ENCODE results near the gene ASIC2. TPM values are rescaled to one million over a fixed set of nuclear protein-coding genes. Genes with fewer than 3 reads are reported as not detected.

ASIC2 gene
- total RNA-seq, 2 experiments from 2014 or later: not detected

DNA sequence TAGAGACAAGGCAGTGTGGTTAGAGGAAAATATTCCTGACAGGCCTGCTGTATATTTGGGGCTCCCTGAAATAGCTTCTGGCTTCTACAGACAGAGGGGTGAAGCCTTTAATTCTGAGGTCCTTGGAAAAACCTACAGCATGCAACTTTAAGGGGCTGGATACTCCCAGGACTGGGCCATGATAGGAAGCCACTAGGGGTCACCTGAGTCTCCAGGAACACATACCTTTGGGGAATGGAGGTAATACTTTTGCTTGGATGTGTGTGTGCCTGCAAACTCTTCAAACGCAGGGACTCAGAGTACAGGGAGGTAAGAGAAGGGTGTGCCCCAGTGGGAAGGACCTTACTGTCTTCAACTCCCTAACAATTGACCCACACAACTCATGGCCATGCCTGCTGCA is 4.1 kb downstream of the ASIC2 start:
- H3K27ac Mint-ChIP-seq: no peak overlapping the region
- H3K4me3 Mint-ChIP-seq: no peak overlapping the region
- H3K4me3 ChIP-seq (ENCODE audit: low read length): no peak overlapping the region
- H3K4me1 ChIP-seq (ENCODE audit: insufficient read depth, low read length): peaks cover 5% of the 10 kb centered on the region
- H3K27me3 Mint-ChIP-seq: peaks cover 50% of the 10 kb centered on the region
- no peaks in the 10 kb centered on the region for H3K9me3 ChIP-seq (ENCODE audit: control insufficient read depth in 1 of 2, insufficient read depth in 1 of 2, low read length in 2 of 2)
- ChIA-PET POLR2A (no interaction called here), CTCF (no interaction called here)
- no peaks in the 10 kb centered on the region for H3K36me3 Mint-ChIP-seq (ENCODE audit: low read depth)
- peaks cover 19 to 32% of the 10 kb centered on the region in 2 experiments for H3K27me3 ChIP-seq (ENCODE audit: control insufficient read depth in 1 of 2, insufficient read depth in 2 of 2, low read length in 2 of 2)
- TF ChIP-seq, protein P1, sequence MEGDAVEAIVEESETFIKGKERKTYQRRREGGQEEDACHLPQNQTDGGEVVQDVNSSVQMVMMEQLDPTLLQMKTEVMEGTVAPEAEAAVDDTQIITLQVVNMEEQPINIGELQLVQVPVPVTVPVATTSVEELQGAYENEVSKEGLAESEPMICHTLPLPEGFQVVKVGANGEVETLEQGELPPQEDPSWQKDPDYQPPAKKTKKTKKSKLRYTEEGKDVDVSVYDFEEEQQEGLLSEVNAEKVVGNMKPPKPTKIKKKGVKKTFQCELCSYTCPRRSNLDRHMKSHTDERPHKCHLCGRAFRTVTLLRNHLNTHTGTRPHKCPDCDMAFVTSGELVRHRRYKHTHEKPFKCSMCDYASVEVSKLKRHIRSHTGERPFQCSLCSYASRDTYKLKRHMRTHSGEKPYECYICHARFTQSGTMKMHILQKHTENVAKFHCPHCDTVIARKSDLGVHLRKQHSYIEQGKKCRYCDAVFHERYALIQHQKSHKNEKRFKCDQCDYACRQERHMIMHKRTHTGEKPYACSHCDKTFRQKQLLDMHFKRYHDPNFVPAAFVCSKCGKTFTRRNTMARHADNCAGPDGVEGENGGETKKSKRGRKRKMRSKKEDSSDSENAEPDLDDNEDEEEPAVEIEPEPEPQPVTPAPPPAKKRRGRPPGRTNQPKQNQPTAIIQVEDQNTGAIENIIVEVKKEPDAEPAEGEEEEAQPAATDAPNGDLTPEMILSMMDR (IDR thresholded peaks at IDR 0.05): no peak
- H3K27ac ChIP-seq (ENCODE audit: low read depth in 1 of 2, low read length in 2 of 2): no peak overlapping the region
- intact Hi-C loops (cut with DNase I, micrococcal nuclease): no loop called here
- H3K4me1 Mint-ChIP-seq (ENCODE audit: low read depth): peaks cover 11% of the 10 kb centered on the region
- no peaks in the 10 kb centered on the region for H3K9me3 Mint-ChIP-seq
- ATAC-seq (ENCODE audit: poor library complexity) (no peak), DNase-seq (no peak)
- no peaks in the 10 kb centered on the region for H3K36me3 ChIP-seq (ENCODE audit: insufficient read depth, low read length)

DNA sequence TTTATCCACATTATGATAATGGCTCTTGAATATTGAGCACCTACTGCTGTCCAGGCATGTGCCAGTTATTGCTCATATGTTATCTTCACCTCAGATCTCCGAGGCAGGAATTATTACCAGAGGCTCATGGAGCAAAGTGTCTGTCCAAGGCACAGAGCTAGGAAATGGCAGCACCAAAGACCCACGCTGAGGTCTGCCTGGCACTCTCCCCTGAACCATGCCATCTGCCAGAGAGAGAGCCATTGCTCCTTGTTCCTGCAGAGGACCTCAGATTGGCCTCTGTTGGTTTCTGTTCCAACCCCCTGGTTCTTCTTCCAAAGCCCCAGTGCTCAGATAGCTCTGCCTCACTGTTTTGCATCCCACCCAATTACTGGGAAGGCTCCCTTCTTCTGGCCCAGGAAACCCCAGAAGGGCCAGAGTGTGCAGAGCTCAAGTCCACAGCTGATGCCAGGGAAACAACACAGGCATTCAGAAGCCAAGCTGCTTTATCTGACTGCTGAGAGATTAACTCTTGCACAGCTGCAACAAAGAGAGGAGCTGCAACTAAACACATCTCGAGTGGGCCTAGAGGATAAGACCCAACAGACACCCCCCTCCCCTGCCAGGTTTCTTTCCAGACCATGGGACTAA is 5.9 kb downstream of the ASIC2 start:
- ChIA-PET CTCF (no interaction called here), POLR2A (no interaction called here)
- no peaks in the 10 kb centered on the region for H3K4me1 ChIP-seq (ENCODE audit: insufficient read depth, low read length)
- H3K27me3 ChIP-seq (ENCODE audit: control insufficient read depth in 1 of 2, insufficient read depth in 2 of 2, low read length in 2 of 2): peaks cover 15 to 26% of the 10 kb centered on the region in 2 experiments
- Mint-ChIP-seq H3K4me1 (ENCODE audit: low read depth) (peaks cover 11% of the 10 kb centered on the region), H3K4me3 (no peak overlapping the region), H3K9me3 (no peaks in the 10 kb centered on the region), H3K27me3 (peaks cover 42% of the 10 kb centered on the region), H3K27ac (no peak overlapping the region), H3K36me3 (ENCODE audit: low read depth) (no peaks in the 10 kb centered on the region)
- no peak for ATAC-seq (ENCODE audit: poor library complexity)
- no peaks in the 10 kb centered on the region for H3K36me3 ChIP-seq (ENCODE audit: insufficient read depth, low read length)
- intact Hi-C loops (cut with DNase I, micrococcal nuclease): no loop called here
- no peaks in the 10 kb centered on the region for H3K9me3 ChIP-seq (ENCODE audit: control insufficient read depth in 1 of 2, insufficient read depth in 1 of 2, low read length in 2 of 2)
- no peak overlapping the region for H3K4me3 ChIP-seq (ENCODE audit: low read length)
- TF ChIP-seq, protein P1 (IDR thresholded peaks at IDR 0.05): no peak
- no peak overlapping the region for H3K27ac ChIP-seq (ENCODE audit: low read depth in 1 of 2, low read length in 2 of 2)
- DNase-seq: no peak

DNA sequence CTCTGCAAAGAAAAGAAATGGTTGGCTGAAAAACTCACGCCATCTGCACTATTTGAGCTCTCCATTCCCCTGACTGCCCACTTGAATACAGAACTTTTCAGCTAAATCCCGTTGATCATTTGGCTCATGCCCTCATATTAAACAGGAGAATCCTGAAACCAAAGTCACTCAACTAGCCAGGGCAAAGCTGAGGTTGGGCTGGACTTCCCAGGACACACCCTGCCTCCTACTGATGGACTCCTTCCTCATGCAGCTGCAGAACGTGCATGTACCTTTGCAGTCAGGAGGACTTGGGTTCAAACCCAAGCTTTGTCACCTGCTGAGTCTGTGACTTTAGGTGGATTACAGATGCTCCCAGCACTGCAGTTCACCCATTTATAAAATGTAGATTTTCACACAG is 7.7 kb downstream of the ASIC2 start:
- TF ChIP-seq, protein P1 (IDR thresholded peaks at IDR 0.05): no peak
- Histone ChIP-seq H3K4me3 (ENCODE audit: low read length) (no peak overlapping the region), H3K27ac (ENCODE audit: low read depth in 1 of 2, low read length in 2 of 2) (no peak overlapping the region), H3K27me3 (ENCODE audit: control insufficient read depth in 1 of 2, insufficient read depth in 2 of 2, low read length in 2 of 2) (peaks cover 6 to 15% of the 10 kb centered on the region in 2 experiments), H3K9me3 (ENCODE audit: control insufficient read depth in 1 of 2, insufficient read depth in 1 of 2, low read length in 2 of 2) (no peaks in the 10 kb centered on the region), H3K4me1 (ENCODE audit: insufficient read depth, low read length) (no peaks in the 10 kb centered on the region), H3K36me3 (ENCODE audit: insufficient read depth, low read length) (no peaks in the 10 kb centered on the region)
- ChIA-PET CTCF (no interaction called here), POLR2A (no interaction called here)
- intact Hi-C loops (cut with DNase I, micrococcal nuclease): no loop called here
- ATAC-seq (ENCODE audit: poor library complexity): no peak
- H3K27me3 Mint-ChIP-seq: peaks cover 31% of the 10 kb centered on the region
- H3K4me1 Mint-ChIP-seq (ENCODE audit: low read depth): no peaks in the 10 kb centered on the region
- H3K9me3 Mint-ChIP-seq: no peaks in the 10 kb centered on the region
- no peak overlapping the region for H3K27ac Mint-ChIP-seq
- H3K36me3 Mint-ChIP-seq (ENCODE audit: low read depth): no peaks in the 10 kb centered on the region
- H3K4me3 Mint-ChIP-seq: no peak overlapping the region
- no peak for DNase-seq

Measured in CD4-positive, alpha-beta T cell (primary cell).